Liver (tissue), 9 donors: ENCODE measurements around the gene COL20A1. TPM values are rescaled to one million over a fixed set of nuclear protein-coding genes. Genes with fewer than 3 reads are reported as not detected.

Source experiments
- DNase-seq: peaks from one replicate; pipeline ENCODE4 v3.0.0-alpha.2; 2017; ENCODE audit warnings: low spot score
- H3K27ac ChIP-seq, 2 donors: one replicate each; pipeline ENCODE4 v1.7.0; 2013; ENCODE audit warnings: inconsistent platforms in 2 of 2, low read length in 2 of 2, control low read depth in 1 of 2, low read depth in 1 of 2, mild to moderate bottlenecking in 1 of 2
- H3K27me3 ChIP-seq, 4 donors: one replicate each; pipeline versions ENCODE4 v1.6.1 to v1.7.0; 2013; ENCODE audit warnings: low read length in 3 of 4, inconsistent platforms in 1 of 4, mild to moderate bottlenecking in 1 of 4, moderate library complexity in 1 of 4; ENCODE audit not compliant: control insufficient read depth in 4 of 4, insufficient read depth in 4 of 4
- H3K36me3 ChIP-seq, 4 donors: one replicate each; pipeline versions ENCODE4 v1.6.1 to v1.7.0; 2013; ENCODE audit warnings: low read length in 3 of 4, mild to moderate bottlenecking in 3 of 4, low read depth in 1 of 4, moderate library complexity in 1 of 4; ENCODE audit not compliant: control insufficient read depth in 4 of 4, insufficient read depth in 3 of 4
- H3K4me1 ChIP-seq, 4 donors: one replicate each; pipeline versions ENCODE4 v1.6.1 to v1.7.0; 2013; ENCODE audit warnings: low read length in 3 of 4, mild to moderate bottlenecking in 3 of 4, moderate library complexity in 1 of 4; ENCODE audit not compliant: control insufficient read depth in 4 of 4, insufficient read depth in 4 of 4
- H3K4me3 ChIP-seq, 3 donors: one replicate each; pipeline versions ENCODE4 v1.6.1 to v1.7.0; 2013; ENCODE audit warnings: low read length in 3 of 3, control low read depth in 1 of 3, low read depth in 1 of 3, mild to moderate bottlenecking in 1 of 3
- H3K9ac ChIP-seq, 2 donors: one replicate each; pipeline ENCODE4 v1.7.0; 2013; ENCODE audit warnings: low read length in 2 of 2, mild to moderate bottlenecking in 2 of 2, moderate library complexity in 2 of 2, control low read depth in 1 of 2, low read depth in 1 of 2
- H3K9me3 ChIP-seq, 4 donors: one replicate each; pipeline versions ENCODE4 v1.6.1 to v1.7.0; 2013; ENCODE audit warnings: low read length in 3 of 4; ENCODE audit not compliant: control insufficient read depth in 4 of 4
- EGR1 ChIP-seq, 2 donors: IDR thresholded peaks; 2 replicates each; pipeline ENCODE4 v1.6.1; 2016 to 2018; ENCODE audit warnings: antibody characterized with exemption in 2 of 2, low read depth in 2 of 2
- FOXA1 ChIP-seq: IDR thresholded peaks from 2 replicates; pipeline ENCODE4 v1.6.1; 2016; ENCODE audit warnings: antibody characterized with exemption
- FOXA2 ChIP-seq: IDR thresholded peaks from 2 replicates; pipeline ENCODE4 v1.6.1; 2016; ENCODE audit warnings: antibody characterized with exemption
- GABPA ChIP-seq, 2 donors: IDR thresholded peaks in 1 of 2; conservative IDR thresholded peaks in 1 of 2; 2 replicates each; pipeline ENCODE4 v1.6.1; 2016; ENCODE audit warnings: antibody characterized with exemption in 2 of 2, mild to moderate bottlenecking in 1 of 2, moderate library complexity in 1 of 2
- HNF4A ChIP-seq, 2 donors: conservative IDR thresholded peaks; 2 replicates each; pipeline ENCODE4 v1.6.1; 2016; ENCODE audit warnings: antibody characterized with exemption in 2 of 2, mild to moderate bottlenecking in 2 of 2
- HNF4G ChIP-seq: IDR thresholded peaks from 2 replicates; pipeline ENCODE4 v1.6.1; 2016; ENCODE audit warnings: antibody characterized with exemption
- JUND ChIP-seq, 2 donors: IDR thresholded peaks; 2 replicates each; pipeline ENCODE4 v1.6.1; 2016; ENCODE audit warnings: antibody characterized with exemption in 2 of 2
- NR2F2 ChIP-seq: IDR thresholded peaks from 2 replicates; pipeline ENCODE4 v1.6.1; 2016; ENCODE audit warnings: antibody characterized with exemption
- RAD21 ChIP-seq, 2 donors: IDR thresholded peaks; 2 replicates each; pipeline ENCODE4 v1.6.1; 2016; ENCODE audit warnings: antibody characterized with exemption in 2 of 2, mild to moderate bottlenecking in 2 of 2
- RXRA ChIP-seq, 2 donors: IDR thresholded peaks; 2 replicates each; pipeline ENCODE4 v1.6.1; 2017 to 2018; ENCODE audit warnings: antibody characterized with exemption in 2 of 2, mild to moderate bottlenecking in 1 of 2
- SP1 ChIP-seq: IDR thresholded peaks from 2 replicates; pipeline ENCODE4 v1.6.1; 2018; ENCODE audit warnings: antibody characterized with exemption, mild to moderate bottlenecking
- TAF1 ChIP-seq: conservative IDR thresholded peaks from 2 replicates; pipeline ENCODE4 v1.6.1; 2016; ENCODE audit warnings: antibody characterized with exemption, mild to moderate bottlenecking
- YY1 ChIP-seq: IDR thresholded peaks from 2 replicates; pipeline ENCODE4 v1.6.1; 2016; ENCODE audit warnings: antibody characterized with exemption, mild to moderate bottlenecking
- WGBS: extraction: QIAGEN DNeasy Blood & Tissue Kit; methylation state at CpG from one replicate; pipeline ENCODE4 v1.1.7; 2013; 5-methylcytosine and 5-hydroxymethylcytosine counted together
- polyA plus RNA-seq, 2 donors: library from polyadenylated mRNA; stranded (reverse) in 1 of 2; unstranded in 1 of 2; fragments of 200-250 nt in 1 of 2; fragments of >200 nt in 1 of 2; fragmentation: Nextera tagmentation in 1 of 2; extraction: Ambion mirVana in 1 of 2; gene quantifications; one replicate each; pipeline versions ENCODE4 v1.2.1 to v1.2.3, GENCODE V29; 2013 to 2015
- total RNA-seq, 2 donors: library from RNA; depleted of rRNA; stranded (reverse); fragments of >200 nt; gene quantifications; one replicate each; pipeline ENCODE4 v1.2.3, GENCODE V29; 2014
- TF ChIP-seq, protein P1 (sequence below): IDR thresholded peaks from 2 replicates; pipeline ENCODE4 v1.6.1; 2016; ENCODE audit warnings: antibody characterized with exemption, mild to moderate bottlenecking
- TF ChIP-seq, protein P2 (sequence below): fragments of 150-350 bp; IDR thresholded peaks from 2 replicates; pipeline ENCODE4 v1.5.1; 2017; ENCODE audit warnings: improper control_type of control experiment, low read depth, low read length; ENCODE audit not compliant: missing input control
- TF ChIP-seq, protein P3 (sequence below): IDR thresholded peaks from 2 replicates; pipeline ENCODE4 v1.6.1; 2016; ENCODE audit warnings: antibody characterized with exemption
- TF ChIP-seq, protein P4 (sequence below): IDR thresholded peaks from 2 replicates; pipeline ENCODE4 v1.6.1; 2016; ENCODE audit warnings: antibody characterized with exemption
- TF ChIP-seq, protein P5 (sequence below): IDR thresholded peaks from 2 replicates; pipeline ENCODE4 v1.6.1; 2016; ENCODE audit warnings: antibody characterized with exemption
- donor health status: healthy.
- donor health status: healthy.
- donor health status: healthy.
- donor health status: healthy.
- donor health status: healthy.

COL20A1 gene
- total and polyA plus RNA-seq, 4 donors: not detected

DNA sequence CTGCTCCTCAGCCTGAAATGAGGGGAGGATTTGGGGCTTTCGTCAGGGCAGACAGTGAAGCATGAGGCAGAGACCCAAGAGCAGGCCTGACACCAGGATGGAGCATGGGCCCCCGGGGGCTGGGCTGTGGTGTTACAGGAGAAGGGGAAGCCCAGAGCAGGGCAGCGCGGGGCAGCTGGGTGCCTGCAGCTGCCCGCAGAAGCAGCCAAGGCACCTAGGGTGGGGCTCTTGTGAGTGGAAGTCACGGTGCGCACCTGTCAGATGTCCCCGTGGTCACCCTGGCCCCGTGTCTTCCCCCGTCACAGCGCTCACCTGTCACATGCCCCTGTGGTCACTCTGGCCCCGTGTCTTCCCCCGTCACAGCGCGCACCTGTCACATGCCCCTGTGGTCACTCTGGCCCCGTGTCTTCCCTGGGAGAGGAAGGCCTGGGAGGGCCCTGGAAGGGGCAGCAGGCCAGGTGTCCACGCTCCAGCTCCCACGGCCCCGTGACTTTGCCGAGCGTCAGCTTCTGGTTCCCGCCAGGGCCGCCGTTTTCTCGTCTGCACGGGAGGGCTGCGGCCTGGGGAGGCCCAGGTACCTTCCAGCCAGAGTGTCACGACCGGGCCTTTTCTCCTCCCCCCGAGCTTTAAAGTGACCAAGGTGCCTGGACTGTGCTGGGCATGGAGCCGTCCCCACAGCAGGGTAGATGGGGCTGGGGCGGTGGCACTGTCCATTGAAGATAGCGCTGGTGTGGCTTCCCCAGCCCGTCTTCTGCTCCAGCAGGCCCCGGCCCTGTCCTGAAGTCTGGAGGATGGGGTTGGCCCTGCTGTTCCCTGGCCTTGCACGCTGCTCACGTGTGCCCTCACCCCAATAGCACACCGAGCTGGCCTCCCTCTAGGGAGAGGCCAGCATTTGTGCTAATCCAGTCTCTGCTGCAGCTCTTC is 11.0 kb upstream of the COL20A1 start:
- H3K9me3 ChIP-seq: no peaks in the 10 kb centered on the region
- peaks cover 9 to 68% (median 19%) of the 10 kb centered on the region in 4 donors for H3K36me3 ChIP-seq
- H3K27me3 ChIP-seq: no peaks in the 10 kb centered on the region
- no peak overlapping the region for H3K9ac ChIP-seq
- H3K27ac ChIP-seq: no peak overlapping the region
- no peak overlapping the region for H3K4me3 ChIP-seq
- 97% methylated on average over 38 of the region's 38 CpGs for WGBS
- no peak for TF ChIP-seq SP1
- no peak for TF ChIP-seq RXRA (IDR thresholded peaks at IDR 0.05)
- TF ChIP-seq, protein P1, sequence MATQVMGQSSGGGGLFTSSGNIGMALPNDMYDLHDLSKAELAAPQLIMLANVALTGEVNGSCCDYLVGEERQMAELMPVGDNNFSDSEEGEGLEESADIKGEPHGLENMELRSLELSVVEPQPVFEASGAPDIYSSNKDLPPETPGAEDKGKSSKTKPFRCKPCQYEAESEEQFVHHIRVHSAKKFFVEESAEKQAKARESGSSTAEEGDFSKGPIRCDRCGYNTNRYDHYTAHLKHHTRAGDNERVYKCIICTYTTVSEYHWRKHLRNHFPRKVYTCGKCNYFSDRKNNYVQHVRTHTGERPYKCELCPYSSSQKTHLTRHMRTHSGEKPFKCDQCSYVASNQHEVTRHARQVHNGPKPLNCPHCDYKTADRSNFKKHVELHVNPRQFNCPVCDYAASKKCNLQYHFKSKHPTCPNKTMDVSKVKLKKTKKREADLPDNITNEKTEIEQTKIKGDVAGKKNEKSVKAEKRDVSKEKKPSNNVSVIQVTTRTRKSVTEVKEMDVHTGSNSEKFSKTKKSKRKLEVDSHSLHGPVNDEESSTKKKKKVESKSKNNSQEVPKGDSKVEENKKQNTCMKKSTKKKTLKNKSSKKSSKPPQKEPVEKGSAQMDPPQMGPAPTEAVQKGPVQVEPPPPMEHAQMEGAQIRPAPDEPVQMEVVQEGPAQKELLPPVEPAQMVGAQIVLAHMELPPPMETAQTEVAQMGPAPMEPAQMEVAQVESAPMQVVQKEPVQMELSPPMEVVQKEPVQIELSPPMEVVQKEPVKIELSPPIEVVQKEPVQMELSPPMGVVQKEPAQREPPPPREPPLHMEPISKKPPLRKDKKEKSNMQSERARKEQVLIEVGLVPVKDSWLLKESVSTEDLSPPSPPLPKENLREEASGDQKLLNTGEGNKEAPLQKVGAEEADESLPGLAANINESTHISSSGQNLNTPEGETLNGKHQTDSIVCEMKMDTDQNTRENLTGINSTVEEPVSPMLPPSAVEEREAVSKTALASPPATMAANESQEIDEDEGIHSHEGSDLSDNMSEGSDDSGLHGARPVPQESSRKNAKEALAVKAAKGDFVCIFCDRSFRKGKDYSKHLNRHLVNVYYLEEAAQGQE: no peak
- TF ChIP-seq, protein P2, sequence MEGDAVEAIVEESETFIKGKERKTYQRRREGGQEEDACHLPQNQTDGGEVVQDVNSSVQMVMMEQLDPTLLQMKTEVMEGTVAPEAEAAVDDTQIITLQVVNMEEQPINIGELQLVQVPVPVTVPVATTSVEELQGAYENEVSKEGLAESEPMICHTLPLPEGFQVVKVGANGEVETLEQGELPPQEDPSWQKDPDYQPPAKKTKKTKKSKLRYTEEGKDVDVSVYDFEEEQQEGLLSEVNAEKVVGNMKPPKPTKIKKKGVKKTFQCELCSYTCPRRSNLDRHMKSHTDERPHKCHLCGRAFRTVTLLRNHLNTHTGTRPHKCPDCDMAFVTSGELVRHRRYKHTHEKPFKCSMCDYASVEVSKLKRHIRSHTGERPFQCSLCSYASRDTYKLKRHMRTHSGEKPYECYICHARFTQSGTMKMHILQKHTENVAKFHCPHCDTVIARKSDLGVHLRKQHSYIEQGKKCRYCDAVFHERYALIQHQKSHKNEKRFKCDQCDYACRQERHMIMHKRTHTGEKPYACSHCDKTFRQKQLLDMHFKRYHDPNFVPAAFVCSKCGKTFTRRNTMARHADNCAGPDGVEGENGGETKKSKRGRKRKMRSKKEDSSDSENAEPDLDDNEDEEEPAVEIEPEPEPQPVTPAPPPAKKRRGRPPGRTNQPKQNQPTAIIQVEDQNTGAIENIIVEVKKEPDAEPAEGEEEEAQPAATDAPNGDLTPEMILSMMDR: no peak
- no peak for TF ChIP-seq FOXA1
- no peak for TF ChIP-seq YY1
- TF ChIP-seq TAF1: no peak
- no peak for TF ChIP-seq EGR1 (IDR thresholded peaks at IDR 0.05; ENCODE audit: low read depth in 2 of 2)
- no peak for TF ChIP-seq RAD21 (IDR thresholded peaks at IDR 0.05)
- TF ChIP-seq NR2F2: no peak
- no peak for TF ChIP-seq HNF4A (conservative IDR thresholded peaks at IDR 0.05)
- TF ChIP-seq JUND (IDR thresholded peaks at IDR 0.05): no peak
- no peak for TF ChIP-seq HNF4G
- TF ChIP-seq, protein P3, sequence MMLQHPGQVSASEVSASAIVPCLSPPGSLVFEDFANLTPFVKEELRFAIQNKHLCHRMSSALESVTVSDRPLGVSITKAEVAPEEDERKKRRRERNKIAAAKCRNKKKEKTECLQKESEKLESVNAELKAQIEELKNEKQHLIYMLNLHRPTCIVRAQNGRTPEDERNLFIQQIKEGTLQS: no peak
- TF ChIP-seq GABPA (IDR thresholded peaks at IDR 0.05 in 1 of 2, conservative IDR thresholded peaks at IDR 0.05 in 1 of 2): no peak
- TF ChIP-seq, protein P4, sequence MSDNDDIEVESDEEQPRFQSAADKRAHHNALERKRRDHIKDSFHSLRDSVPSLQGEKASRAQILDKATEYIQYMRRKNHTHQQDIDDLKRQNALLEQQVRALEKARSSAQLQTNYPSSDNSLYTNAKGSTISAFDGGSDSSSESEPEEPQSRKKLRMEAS: no peak
- no peak for TF ChIP-seq FOXA2
- TF ChIP-seq, protein P5, sequence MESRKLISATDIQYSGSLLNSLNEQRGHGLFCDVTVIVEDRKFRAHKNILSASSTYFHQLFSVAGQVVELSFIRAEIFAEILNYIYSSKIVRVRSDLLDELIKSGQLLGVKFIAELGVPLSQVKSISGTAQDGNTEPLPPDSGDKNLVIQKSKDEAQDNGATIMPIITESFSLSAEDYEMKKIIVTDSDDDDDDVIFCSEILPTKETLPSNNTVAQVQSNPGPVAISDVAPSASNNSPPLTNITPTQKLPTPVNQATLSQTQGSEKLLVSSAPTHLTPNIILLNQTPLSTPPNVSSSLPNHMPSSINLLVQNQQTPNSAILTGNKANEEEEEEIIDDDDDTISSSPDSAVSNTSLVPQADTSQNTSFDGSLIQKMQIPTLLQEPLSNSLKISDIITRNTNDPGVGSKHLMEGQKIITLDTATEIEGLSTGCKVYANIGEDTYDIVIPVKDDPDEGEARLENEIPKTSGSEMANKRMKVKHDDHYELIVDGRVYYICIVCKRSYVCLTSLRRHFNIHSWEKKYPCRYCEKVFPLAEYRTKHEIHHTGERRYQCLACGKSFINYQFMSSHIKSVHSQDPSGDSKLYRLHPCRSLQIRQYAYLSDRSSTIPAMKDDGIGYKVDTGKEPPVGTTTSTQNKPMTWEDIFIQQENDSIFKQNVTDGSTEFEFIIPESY: no peak
- no peaks in the 10 kb centered on the region for H3K4me1 ChIP-seq
- DNase-seq: no peak
